GOT3 (cell line): ENCODE results near the gene LEFTY2.
"Not testable (repeated sequence)": the region's sequence is repeated elsewhere in the genome, so short reads cannot be mapped to it uniquely, and the experiment has no call there.

Experiments used
- DNase-seq: peaks from one replicate; lab custom pipeline; 2025; ENCODE audit warnings: mixed read lengths; lab: John Stamatoyannopoulos, UW

LEFTY2 gene

DNA sequence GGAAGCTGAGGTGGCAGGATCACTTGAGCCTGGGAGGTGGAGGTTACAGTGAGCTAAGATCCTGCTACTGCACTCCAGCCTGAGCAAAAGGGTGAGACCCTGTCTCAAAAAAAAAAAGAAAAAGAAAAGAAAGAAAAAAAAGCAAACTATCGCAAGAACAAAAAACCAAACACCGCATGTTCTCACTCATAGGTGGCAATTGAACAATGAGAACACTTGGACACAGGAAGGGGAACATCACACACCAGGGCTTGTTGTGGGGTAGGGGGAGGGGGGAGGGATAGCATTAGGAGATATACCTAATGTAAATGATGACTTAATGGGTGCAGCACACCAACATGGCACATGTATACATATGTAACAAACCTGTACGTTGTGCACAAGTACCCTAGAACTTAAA is 11.6 kb downstream of the LEFTY2 start:
- DNase-seq, result not testable (repeated sequence)

DNA sequence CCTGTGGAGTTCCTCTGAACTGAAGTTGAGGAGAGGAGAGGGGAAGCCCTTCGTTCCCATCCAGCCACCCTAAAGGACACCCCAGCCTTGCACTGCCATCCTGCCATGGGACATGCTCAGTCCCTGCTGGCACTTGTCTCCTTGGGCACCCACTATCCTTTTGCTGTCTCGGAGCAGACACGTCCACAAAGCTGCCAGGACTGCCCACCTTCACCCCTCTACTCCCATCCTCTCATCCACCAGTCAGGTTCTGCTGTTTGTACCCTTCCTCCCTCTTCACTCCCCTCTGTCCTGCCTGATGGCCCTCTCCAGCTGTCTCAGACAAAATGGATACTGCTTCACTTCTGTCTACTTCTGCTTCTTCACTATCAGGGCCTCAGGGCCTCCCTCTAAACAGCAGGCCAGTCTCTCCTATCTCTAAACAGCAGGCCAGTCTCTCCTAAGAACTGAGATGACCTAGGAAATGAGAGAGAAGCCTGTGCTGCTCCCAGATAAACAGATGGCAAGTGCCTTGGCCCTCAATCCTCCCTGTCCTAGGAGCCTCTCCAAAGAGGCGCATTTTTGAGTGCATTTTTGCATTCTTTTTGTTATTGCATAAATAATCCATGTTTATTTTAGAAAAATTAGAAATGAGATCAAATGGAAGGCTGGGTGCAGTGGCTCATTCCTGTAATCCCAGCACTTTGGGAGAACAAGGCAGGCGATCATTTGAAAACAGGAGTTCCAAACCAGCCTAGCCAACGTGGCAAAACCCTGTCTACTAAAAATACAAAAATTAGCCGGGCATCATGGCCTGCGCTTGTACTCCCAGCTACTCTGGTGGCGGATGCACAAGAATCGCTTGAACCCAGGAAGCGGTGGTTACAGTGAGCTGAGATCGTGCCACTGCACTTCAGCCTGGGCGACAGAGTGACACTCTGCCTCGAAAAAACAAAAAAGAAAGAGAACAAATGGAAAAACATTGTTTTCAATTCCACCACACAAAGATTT is 12.5 kb downstream of the LEFTY2 start:
- DNase-seq, result no peak

DNA sequence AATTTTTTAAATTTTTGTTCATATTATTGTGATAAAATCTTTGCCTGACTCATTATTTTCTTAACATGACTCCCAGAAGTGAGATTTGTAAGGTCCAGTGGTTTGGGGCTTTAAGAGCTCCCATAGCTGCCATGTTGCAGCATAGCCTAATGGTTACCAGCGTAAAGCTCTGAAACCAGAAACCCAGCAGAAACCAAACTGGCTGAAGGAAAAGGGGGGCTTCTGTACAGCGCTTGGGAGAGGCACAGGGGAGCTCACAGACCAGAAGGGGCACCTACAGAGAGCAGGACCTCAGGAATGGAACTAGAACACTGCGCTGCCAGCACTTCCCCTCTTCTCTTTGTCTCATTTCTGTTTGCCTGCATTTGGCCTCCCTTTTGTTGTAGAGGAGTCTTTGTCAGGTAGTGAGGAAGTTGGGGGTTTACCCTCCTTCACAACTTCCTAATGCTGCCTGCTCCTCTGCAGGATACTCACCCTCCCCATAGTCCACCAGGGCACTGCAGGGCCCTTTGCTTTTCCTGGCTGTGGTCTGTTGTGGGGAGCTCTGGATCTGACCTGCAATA is 14.4 kb downstream of the LEFTY2 start:
- DNase-seq, result no peak

DNA sequence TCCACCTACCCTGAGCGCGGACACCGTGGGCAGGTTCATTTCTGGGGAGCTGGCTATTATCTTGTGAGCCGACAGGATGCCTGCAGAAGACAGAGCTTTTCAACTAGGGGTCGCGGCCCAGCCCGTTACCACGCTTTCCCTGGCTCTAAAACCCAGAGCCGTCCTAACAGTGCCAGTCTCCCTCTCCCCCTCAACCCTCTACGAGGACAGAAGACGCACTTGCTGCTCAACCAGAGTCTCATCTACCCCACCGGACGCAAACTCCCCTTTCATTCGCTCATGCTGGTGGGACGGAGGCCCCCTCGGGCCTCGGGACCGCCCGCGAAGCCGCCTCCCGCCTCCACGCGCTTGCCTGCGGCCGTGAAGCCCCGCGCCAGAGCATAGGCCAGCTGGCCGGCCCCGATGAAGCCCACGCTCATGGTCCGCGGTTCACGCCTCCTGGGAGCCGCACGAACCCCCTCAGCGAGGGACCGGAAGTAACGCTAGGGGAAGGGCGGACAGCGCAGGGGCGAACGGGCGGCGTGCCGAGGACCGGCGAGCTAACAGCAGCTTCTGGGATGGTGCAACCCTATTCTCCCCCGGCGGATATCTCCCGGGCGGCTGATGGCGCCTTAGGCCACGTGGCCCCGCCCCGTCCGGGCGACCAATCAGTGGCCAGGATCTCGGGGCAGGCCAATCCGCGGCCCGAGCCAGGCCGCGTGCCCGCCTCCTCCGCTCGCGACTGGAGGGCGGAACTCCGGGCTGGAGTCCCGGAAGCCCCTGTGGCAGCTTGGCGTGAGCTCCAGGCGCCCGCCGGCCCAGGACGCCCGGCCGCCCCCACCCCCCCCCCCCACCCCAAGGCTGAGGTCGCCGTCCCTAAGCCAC is 17.1 kb downstream of the LEFTY2 start, which contains the start of gene PYCR2:
TSS of gene PYCR2 (minus strand) at position 559 of the 864 bp plus-strand sequence. CDS start at position 419, 140 bp downstream.
- DNase-seq, result peak; percentile 84

DNA sequence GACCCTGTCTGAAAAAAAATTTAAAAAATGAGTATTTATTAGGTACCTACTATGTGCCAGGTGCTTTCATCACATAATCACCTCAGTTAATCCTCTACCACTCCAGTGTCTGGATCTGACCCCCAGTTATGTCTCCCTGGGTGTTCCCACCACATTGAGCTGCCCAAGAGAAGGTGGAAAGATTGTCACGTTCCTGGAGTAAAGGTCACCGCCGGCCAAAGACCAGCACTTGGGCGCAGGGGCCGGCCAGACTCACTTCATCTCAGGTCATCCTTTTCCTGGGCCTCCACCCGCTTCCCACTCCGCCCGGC is 17.7 kb downstream of the LEFTY2 start:
- DNase-seq, result no peak

DNA sequence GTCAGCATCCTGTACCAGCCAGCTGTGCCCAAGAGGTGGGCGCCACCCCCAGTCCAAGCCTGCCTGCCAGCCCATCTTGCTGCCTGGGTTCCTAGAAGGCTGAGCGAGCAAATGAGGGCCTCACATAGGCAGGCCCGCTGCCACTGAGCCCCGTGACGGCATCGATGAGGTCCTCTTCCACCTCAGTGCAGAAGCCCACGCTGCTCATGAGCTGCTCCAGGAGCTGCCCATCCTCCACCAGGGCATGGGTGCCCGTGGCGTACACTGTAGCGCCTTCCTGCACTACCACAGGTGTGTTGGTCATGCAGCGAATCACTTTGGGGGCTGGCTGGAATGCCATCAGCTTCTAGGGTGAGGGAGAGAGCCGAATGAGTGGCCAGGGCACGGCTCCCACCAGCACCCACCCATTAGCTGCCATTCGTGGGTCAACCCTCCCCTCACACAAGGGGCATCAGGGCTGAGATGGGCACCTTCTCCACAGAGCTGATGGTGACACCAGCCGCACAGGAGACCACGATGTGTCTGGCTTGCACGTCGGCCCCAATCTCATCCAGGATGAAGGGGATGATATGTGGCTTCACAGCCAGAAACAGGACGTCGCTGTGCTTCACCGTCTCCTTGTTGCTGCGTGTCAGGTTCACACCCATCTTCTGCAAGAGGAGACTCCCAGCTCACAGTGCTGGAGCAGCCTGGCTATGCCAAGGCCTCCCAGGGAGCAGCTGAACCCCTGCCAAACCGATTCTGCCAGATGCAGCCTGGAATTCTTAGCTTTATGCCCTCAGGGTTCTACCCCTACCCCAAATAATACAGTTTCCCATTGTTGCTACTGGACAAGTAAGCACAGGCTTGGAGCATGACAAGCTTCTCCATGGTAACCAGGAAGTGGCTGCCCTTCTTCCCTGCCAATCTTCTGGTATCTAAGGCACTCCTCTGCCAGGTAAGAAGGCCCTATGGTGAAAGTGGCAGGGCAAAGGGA is 19.0 kb downstream of the LEFTY2 start:
- DNase-seq, result no peak

GRCh38 chr1:225919906-225920305 is 21.1 kb downstream of the LEFTY2 start:
- no peak for DNase-seq

DNA sequence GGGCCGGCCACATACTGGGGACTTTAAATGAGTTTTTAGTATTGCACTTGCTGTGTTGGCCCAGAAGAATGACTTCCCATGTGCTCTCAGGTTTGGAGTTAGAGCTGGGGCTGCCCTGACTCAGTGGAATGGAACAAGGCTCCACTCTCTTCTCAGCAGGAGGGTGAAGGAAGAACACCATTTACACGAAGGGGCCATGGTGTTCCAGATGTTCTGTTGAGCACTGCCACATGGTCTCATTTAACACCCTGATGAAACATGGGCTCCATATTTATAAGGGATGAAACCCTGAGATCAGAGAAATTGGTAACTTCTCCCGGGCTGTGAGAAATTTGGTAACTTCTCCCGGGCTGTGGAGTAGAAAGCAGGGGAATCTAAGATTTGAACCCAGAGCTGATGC is 22.7 kb downstream of the LEFTY2 start:
- DNase-seq, result no peak

DNA sequence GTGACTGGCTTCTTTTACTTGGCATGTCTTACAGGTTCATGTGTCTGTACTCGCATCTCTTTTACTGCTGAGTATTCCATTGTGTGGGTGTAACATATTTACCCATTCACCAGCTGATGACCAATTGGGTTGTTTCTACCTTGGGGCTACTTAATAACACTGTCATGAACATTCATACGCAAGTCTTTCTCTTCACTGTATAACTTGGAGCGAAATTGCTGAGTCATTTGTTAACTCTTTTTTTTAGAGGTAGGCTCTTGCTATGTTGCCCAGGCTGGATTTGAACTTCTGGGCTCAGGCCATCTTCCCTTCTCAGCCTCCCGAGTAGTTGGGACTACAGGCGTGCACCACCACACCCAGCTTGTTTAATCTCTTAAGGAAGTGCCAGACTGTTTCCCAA is 23.5 kb downstream of the LEFTY2 start:
- no peak for DNase-seq

DNA sequence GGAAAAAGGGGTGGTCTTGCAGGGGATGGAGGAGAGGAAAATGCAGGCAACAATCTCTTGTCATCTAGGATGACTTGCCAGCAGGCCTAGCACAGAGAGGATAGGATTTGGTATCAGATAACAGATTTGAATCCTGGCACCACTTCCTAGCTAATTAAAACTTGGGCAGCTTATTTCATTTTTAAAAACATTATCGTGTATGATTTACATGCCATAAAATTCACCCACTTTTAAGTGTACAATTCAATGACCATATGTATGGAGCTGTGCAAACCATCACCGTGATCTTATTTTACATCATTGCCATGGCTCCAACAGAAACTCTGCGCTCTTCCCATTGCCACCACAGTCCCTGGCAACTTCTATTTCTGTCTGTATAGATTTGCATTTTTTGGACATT is 23.9 kb downstream of the LEFTY2 start:
- no peak for DNase-seq

GRCh38 chr1:225915538-225915991 is 25.5 kb downstream of the LEFTY2 start:
- no peak for DNase-seq

DNA sequence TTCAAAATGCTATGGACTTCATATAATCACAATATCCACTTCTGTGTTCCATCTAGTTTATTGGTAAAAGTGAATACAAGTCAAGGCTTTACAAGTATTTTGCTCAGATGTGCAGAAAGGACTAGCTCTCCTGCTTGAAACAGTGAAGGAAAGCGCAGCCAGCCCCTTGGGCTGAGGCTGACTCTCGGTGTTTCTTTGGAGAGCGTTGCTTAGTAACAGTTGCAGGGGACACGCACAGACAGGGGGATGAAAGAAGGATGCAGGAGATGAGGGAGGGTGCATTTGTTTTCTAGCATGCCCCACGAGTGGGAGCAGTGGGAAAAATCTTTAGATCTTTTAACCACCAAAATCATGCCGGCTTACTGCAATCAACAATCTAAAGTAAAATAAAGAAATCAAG is 26.1 kb downstream of the LEFTY2 start:
- DNase-seq, result no peak

- no peak for DNase-seq
Measured at GRCh38 chr1:225914391-225914790, 26.6 kb downstream of the LEFTY2 start.

DNA sequence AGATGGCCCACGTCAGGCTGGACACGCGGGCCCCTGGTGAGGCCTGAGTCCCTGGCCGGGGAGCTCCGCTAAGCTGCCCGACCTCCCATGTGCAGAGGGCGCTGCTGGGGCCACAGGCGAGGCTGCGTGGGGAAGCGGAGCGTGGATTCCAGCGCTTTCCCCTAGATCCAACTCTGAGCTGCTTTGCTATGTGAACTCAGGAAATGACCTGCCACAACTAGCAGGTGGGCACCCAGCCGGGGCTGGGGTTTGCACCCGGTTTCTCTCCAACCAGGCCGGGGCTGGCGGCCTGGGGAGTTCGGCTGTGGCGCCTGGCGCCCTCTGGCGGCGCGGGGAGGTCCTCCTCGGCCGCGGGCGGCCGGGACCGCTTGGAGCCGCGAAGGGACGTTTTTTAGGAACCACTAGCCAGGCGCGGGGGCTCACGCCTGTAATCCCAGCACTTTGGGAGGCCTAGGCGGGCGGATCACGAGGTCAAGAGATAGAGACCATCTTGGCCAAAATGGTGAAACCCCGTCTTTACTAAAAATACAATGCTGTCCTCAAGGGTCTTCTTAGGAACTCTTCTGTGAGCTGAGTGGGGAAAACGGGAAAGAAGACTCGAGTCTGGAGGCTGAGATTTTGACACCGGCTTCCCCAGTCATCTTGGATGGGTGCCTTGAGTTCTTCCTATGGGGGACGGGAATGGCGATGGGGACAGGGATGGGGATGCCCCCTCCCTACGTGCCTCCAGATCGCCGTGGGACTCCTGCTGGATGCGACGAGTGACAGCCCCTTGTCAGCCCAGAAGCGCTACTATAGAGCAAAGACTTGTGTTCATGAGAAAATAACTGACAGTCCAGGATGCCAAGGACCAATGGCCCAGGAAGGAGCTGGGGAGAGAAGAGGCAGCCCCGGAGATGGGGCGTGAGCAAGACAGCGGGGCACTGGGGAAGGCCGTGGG is 29.6 kb downstream of the LEFTY2 start:
- DNase-seq, result peak; percentile 23

DNA sequence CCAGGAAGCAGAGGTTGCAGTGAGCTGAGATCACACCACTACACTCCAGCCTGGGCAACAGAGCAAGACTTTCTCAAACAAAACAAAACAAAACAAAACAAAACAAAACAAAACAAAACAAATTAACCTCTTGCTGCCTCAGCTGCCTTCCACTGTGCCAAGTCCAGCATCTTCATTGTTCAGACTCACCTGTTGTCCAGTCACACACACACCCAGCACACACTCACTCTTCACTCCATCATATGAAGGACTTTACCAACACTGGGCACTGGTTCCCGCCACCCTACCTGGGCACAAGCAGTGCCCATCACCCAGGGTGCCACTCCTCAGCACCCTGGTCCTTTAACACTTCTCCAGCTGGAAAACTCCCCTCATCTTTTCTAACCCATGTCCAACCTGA is 31.5 kb downstream of the LEFTY2 start:
- DNase-seq, result no peak

DNA sequence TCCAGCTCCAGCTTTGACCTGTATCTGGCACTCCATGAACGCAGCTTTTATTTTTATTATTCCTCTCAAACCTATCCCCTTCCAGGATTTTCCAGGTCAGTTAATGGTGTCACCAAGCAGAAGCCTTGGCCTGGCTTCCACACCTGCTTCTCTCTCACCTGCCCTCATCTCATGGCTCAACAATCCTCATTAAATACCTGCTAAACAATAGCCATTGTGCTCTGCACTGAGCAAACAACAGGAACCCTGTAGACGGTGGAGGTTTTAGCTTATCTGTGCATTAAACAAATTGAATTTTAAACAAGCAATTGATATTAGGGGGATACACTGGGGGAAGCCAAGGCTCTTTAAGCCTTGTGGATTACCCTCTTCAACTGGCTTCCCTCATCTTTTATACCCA is 32.2 kb downstream of the LEFTY2 start:
- DNase-seq, result no peak

DNA sequence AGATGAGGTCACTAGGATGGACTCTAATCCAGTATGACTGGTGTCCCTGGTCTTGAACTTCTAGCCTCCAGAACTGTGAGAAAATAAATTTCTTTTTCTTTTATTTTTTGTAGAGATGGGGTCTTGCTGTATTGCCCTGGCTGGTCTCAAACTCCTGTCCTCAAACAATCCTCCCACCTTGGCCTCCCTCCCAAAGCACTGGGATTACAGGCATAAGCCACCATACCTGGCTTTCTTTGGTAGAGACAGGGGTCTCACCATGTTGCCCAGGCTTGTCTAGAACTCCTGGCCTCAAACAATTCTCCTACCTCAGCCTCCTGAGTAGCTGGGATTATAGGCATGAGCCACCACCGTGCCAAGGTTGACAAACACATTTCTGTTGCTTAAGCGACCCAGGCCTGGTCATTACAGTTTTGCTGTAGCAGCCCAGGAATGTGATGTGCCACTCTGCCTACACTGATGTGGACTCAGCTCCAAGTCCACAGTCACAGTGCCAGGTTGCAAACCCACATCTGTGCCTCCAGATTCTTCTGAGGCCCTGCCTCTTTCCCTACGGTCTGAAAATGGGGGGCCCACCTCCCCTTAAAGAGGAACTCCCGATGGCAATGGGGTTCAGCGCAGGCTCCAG is 32.9 kb downstream of the LEFTY2 start:
- DNase-seq, result no peak

DNA sequence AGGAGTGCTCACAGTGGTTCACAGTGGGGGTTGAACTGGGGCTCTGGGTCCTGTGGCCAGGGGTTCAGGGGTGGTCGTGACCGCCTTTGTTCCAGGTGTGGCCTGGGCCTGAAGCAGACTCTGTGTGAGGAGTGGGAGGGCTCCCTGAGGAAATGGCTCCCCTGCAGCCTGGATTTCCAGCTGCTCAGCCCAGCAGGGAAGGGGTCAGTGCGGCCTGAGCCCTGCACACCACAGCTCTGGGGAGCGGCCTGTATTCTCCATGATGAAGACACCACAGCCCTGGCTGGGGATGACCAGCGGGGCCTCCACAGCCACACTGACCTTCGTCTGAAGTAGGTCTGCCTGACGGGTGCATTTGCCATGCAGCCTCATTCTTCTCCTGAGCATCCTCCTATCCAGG is 33.7 kb downstream of the LEFTY2 start:
- DNase-seq, result no peak

- no peak for DNase-seq
Measured at GRCh38 chr1:225906467-225906866, 34.6 kb downstream of the LEFTY2 start.

- no peak for DNase-seq
Measured at GRCh38 chr1:225903623-225904022, 37.4 kb downstream of the LEFTY2 start.
